ENCODE measurements around the gene SERPINB11. TPM values are rescaled to one million over a fixed set of nuclear protein-coding genes. Genes with fewer than 3 reads are reported as not detected.

The SERPINB11 gene
- total and polyA plus RNA-seq, 10 of the 15 experiments (the other 5 are each of a cell fraction or from before 2014, with no cell fraction given), result not detected

GRCh38 chr18:63689064-63689463, 13.7 kb upstream of the SERPINB11 start:
- WGBS (ENCODE audit: insufficient coverage, insufficient replicate concordance, low lambda C conversion rate, missing lambda C conversion rate), result 0% methylated on average over 2 of the region's 2 CpGs
- Histone ChIP-seq H3K27ac (ENCODE audit: control insufficient read depth, insufficient read depth) (no peak overlapping the region), H3K4me3 (no peak overlapping the region), H3K36me3 (ENCODE audit: control insufficient read depth in 2 of 2, insufficient read depth in 2 of 2, low read length in 1 of 2) (no peaks in the 10 kb centered on the region), H3K79me2 (ENCODE audit: control insufficient read depth, insufficient read depth, low read length) (no peaks in the 10 kb centered on the region), H4K20me1 (ENCODE audit: control insufficient read depth, insufficient read depth) (no peaks in the 10 kb centered on the region), H3K9me3 (replicated peaks; ENCODE audit: control insufficient read depth, insufficient read depth, low read length) (no peaks in the 10 kb centered on the region), H3K4me2 (ENCODE audit: control insufficient read depth, insufficient read depth) (no peak overlapping the region), H2AFZ (ENCODE audit: control insufficient read depth, low read depth, low read length) (no peak overlapping the region), H3K9ac (ENCODE audit: control insufficient read depth, insufficient read depth, low read length) (no peak overlapping the region), H3K4me1 (ENCODE audit: control insufficient read depth, insufficient read depth, low read length) (no peaks in the 10 kb centered on the region), H3K27me3 (replicated peaks in 1 of 2; ENCODE audit: control insufficient read depth in 2 of 2, insufficient read depth in 2 of 2, low read length in 1 of 2) (no peaks in the 10 kb centered on the region)
- ATAC-seq, result no peak
- TF ChIP-seq MXI1 (IDR thresholded peaks at IDR 0.05; ENCODE audit: low read depth, low read length), result no peak
- TF ChIP-seq PKNOX1 (IDR thresholded peaks at IDR 0.05), result no peak
- no peak for TF ChIP-seq SIN3A (IDR thresholded peaks at IDR 0.05; ENCODE audit: low read depth, low read length)
- no peak for TF ChIP-seq POLR2AphosphoS5 (IDR thresholded peaks at IDR 0.05; ENCODE audit: low read length)
- no peak for TF ChIP-seq SUPT20H (IDR thresholded peaks at IDR 0.05; ENCODE audit: borderline replicate concordance, control insufficient read depth, low read depth, low read length)
- TF ChIP-seq RELB (IDR thresholded peaks at IDR 0.05; ENCODE audit: low read depth), result no peak
- TF ChIP-seq ZNF622 (IDR thresholded peaks at IDR 0.05), result no peak
- no peak for TF ChIP-seq FOS (IDR thresholded peaks at IDR 0.05; ENCODE audit: borderline replicate concordance, extremely low read depth, insufficient read length)
- intact Hi-C loops (cut with micrococcal nuclease; ENCODE audit: unreplicated experiment), result loop anchor here (10.0 kb wide), 1 partner anchor 156 kb away; no protein-coding TSS in a partner anchor
- no peak for FAIRE-seq
- POLR2A ChIA-PET, result no interaction called here
- CTCF ChIA-PET, result no interaction called here
- no peak for DNase-seq (ENCODE audit: low read depth, low spot score)
- in situ Hi-C loops (cut with MboI), result no loop called here
- no TSS peak for BruUV-seq (replicated peaks)
- RAD21 ChIA-PET (ENCODE audit: unreplicated experiment), result no interaction called here
- SMC1A ChIA-PET (ENCODE audit: uncharacterized antibody, unreplicated experiment), result interaction anchor here (0.7 kb wide), 1 partner anchor 1252 kb away, joined by 3 read pairs; no protein-coding TSS in a partner anchor

Data from GM12878 (cell line).